Esophagus squamous epithelium (tissue), 5 donors: ENCODE measurements around the gene TMCO4. TPM values are rescaled to one million over a fixed set of nuclear protein-coding genes. Genes with fewer than 3 reads are reported as not detected.
A peak's percentile ranks its signal among the peaks of the same experiment; 100 is the strongest.

Experiments
- DNase-seq: peaks from one replicate; lab custom pipeline; 2025; lab: John Stamatoyannopoulos, UW
- H3K27ac ChIP-seq, 4 donors: fragments of 200-600 bp; sonication (generic); one replicate each; pipeline ENCODE4 v1.5.1; 2016 to 2019; ENCODE audit warnings: mild to moderate bottlenecking in 1 of 4
- H3K27me3 ChIP-seq, 4 donors: fragments of 200-600 bp; sonication (generic); 1 replicate in 3 of 4; 2 replicates in 1 of 4; pipeline versions ENCODE4 v1.5.1 to v1.6.0; 2017 to 2021; ENCODE audit warnings: antibody characterized with exemption in 1 of 4
- H3K36me3 ChIP-seq, 3 donors: fragments of 200-600 bp; sonication (generic); one replicate each; pipeline ENCODE4 v1.5.1; 2016 to 2019
- H3K4me1 ChIP-seq, 3 donors: fragments of 200-600 bp; sonication (generic); one replicate each; pipeline ENCODE4 v1.5.1; 2017 to 2019
- H3K4me3 ChIP-seq, 4 donors: fragments of 200-600 bp; sonication (generic); 1 replicate in 3 of 4; 2 replicates in 1 of 4; pipeline ENCODE4 v1.5.1; 2016 to 2019; ENCODE audit warnings: mild to moderate bottlenecking in 2 of 4, moderate library complexity in 1 of 4
- H3K9me3 ChIP-seq, 3 donors: fragments of 200-600 bp; sonication (generic); one replicate each; pipeline ENCODE4 v1.5.1; 2016 to 2019
- POLR2A ChIP-seq, 4 donors: fragments of 450-650 bp; IDR thresholded peaks; one replicate each; pipeline ENCODE4 v1.6.1; 2017; ENCODE audit warnings: antibody characterized with exemption in 4 of 4, mild to moderate bottlenecking in 4 of 4, moderate library complexity in 3 of 4
- WGBS, 2 donors: methylation state at CpG; one replicate each; pipeline ENCODE4 v1.1.5; 2018; 5-methylcytosine and 5-hydroxymethylcytosine counted together
- intact Hi-C: fragments of 100-400 bp; cut with DNase I; formaldehyde crosslinking; loops from one replicate; pipeline ENCODE4 v1.15.0; 2022
- total RNA-seq, 4 donors: library from RNA; depleted of rRNA; stranded (reverse); fragments of >200 nt; gene quantifications; one replicate each; pipeline ENCODE4 v1.1.0, GENCODE V29; 2016
- TF ChIP-seq, protein P1 (sequence below), 6 experiments: fragments of 450-650 bp in 4 of 6; fragments of 200-600 bp in 2 of 6; sonication (generic) in 2 of 6; IDR thresholded peaks; one replicate each; pipeline ENCODE4 v1.5.1; 2016 to 2019; ENCODE audit warnings: antibody characterized with exemption in 6 of 6, mild to moderate bottlenecking in 4 of 6, moderate library complexity in 4 of 6
- donor health status: DM: yes; HTN: yes; CAD: no.

Gene TMCO4
- total RNA-seq, 4 donors from 2014 or later = 13.0 to 28.8 (median 21.2) TPM

- Histone ChIP-seq H3K27ac (no peak overlapping the region), H3K9me3 (no peaks in the 10 kb centered on the region), H3K27me3 (no peaks in the 10 kb centered on the region), H3K4me3 (no peak overlapping the region), H3K36me3 (no peaks in the 10 kb centered on the region), H3K4me1 (no peaks in the 10 kb centered on the region)
- DNase-seq = no peak
- 76 to 77% methylated on average over 8 to 10 of the region's 13 CpGs for WGBS, 2 donors
- TF ChIP-seq, protein P1, sequence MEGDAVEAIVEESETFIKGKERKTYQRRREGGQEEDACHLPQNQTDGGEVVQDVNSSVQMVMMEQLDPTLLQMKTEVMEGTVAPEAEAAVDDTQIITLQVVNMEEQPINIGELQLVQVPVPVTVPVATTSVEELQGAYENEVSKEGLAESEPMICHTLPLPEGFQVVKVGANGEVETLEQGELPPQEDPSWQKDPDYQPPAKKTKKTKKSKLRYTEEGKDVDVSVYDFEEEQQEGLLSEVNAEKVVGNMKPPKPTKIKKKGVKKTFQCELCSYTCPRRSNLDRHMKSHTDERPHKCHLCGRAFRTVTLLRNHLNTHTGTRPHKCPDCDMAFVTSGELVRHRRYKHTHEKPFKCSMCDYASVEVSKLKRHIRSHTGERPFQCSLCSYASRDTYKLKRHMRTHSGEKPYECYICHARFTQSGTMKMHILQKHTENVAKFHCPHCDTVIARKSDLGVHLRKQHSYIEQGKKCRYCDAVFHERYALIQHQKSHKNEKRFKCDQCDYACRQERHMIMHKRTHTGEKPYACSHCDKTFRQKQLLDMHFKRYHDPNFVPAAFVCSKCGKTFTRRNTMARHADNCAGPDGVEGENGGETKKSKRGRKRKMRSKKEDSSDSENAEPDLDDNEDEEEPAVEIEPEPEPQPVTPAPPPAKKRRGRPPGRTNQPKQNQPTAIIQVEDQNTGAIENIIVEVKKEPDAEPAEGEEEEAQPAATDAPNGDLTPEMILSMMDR (IDR thresholded peaks at IDR 0.05) = no peak
- TF ChIP-seq POLR2A (IDR thresholded peaks at IDR 0.05) = no peak
- intact Hi-C loops = no loop called here
These were observed 9.5 kb upstream of the TMCO4 start for GRCh38 chr1:19809044-19809750.

GRCh38 chr1:19808351-19808750, 8.6 kb upstream of the TMCO4 start:
- no peaks in the 10 kb centered on the region for H3K9me3 ChIP-seq
- no peak overlapping the region for H3K27ac ChIP-seq
- H3K27me3 ChIP-seq = no peaks in the 10 kb centered on the region
- WGBS, 2 donors = 71 to 76% methylated on average over 6 to 7 of the region's 7 CpGs
- H3K4me1 ChIP-seq = no peaks in the 10 kb centered on the region
- H3K36me3 ChIP-seq = no peaks in the 10 kb centered on the region
- intact Hi-C loops = no loop called here
- H3K4me3 ChIP-seq = no peak overlapping the region
- TF ChIP-seq, protein P1 (IDR thresholded peaks at IDR 0.05) = no peak
- TF ChIP-seq POLR2A (IDR thresholded peaks at IDR 0.05) = no peak
- DNase-seq = no peak

- no peak overlapping the region for H3K27ac ChIP-seq
- H3K27me3 ChIP-seq = no peaks in the 10 kb centered on the region
- DNase-seq = no peak
- H3K4me3 ChIP-seq = no peak overlapping the region
- peaks cover 0 to 14% (median 6%) of the 10 kb centered on the region in 3 donors for H3K4me1 ChIP-seq
- WGBS, 2 donors = 79 to 80% methylated on average over 6 of the region's 6 CpGs
- TF ChIP-seq, protein P1 (IDR thresholded peaks at IDR 0.05) = no peak
- TF ChIP-seq POLR2A (IDR thresholded peaks at IDR 0.05) = no peak
- H3K9me3 ChIP-seq = no peaks in the 10 kb centered on the region
- no peaks in the 10 kb centered on the region for H3K36me3 ChIP-seq
- intact Hi-C loops = no loop called here
These were observed 5.1 kb upstream of the TMCO4 start for GRCh38 chr1:19804831-19805251.

GRCh38 chr1:19802269-19802668, 2.6 kb upstream of the TMCO4 start:
- Histone ChIP-seq H3K4me1 (peaks cover 9 to 31% (median 17%) of the 10 kb centered on the region in 3 donors), H3K9me3 (no peaks in the 10 kb centered on the region), H3K4me3 (no peak overlapping the region), H3K36me3 (peaks cover 0 to 2% (median 0%) of the 10 kb centered on the region in 3 donors), H3K27ac (no peak overlapping the region), H3K27me3 (no peaks in the 10 kb centered on the region)
- no peak for TF ChIP-seq POLR2A (IDR thresholded peaks at IDR 0.05)
- TF ChIP-seq, protein P1 (IDR thresholded peaks at IDR 0.05) = no peak
- DNase-seq = no peak
- intact Hi-C loops = no loop called here
- 47 to 60% methylated on average over 5 to 7 of the region's 7 CpGs for WGBS, 2 donors

DNA sequence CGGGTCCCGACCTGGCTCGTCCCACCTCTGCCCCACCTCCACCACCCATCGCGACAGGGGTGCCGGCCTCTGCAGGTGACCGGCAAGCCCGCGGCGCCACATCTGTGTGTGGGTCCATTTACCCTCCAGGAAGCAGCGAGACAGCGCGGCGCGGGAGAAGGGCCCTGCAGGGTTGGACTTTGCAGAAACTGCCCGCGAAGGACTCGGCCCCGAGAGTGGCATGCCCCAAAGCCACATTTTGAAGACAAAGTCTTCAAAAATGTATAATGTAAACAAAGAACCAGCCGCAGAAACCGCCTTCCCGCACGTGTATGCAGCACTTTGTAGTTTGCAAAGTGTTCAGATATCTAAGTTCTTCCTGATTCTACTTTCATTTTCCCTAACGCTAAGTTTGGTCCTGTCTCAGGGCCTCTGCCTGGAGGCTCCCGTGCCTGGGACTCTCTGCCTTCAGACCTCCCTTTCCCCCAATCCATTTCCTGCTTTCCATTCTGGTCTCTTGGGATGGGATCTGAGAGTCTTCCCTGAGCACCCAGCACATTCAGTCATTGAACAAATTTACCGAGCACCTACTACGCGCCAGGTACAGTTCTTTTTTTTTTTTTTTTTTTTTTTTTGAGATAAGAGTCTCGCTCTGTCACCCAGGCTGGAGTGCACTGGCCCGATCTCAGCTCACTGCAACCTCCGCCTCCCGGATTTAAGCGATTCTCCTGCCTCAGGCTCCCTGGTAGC, 524 bp upstream of the TMCO4 start:
- DNase-seq = peak; percentile 5
- H3K4me1 ChIP-seq = peaks cover 9 to 31% (median 17%) of the 10 kb centered on the region in 3 donors
- 10 to 29% methylated on average over 13 to 17 of the region's 33 CpGs for WGBS, 2 donors
- intact Hi-C loops = no loop called here
- H3K27me3 ChIP-seq = no peaks in the 10 kb centered on the region
- peak overlapping the region; percentile 58 to 95 (median 79) for H3K4me3 ChIP-seq
- H3K36me3 ChIP-seq = peaks cover 0 to 16% (median 0%) of the 10 kb centered on the region in 3 donors
- TF ChIP-seq, protein P1 (IDR thresholded peaks at IDR 0.05) = no peak
- no peak for TF ChIP-seq POLR2A (IDR thresholded peaks at IDR 0.05)
- H3K9me3 ChIP-seq = no peaks in the 10 kb centered on the region
- H3K27ac ChIP-seq = peak overlapping the region; percentile 68 to 92 (median 85)
